GM19351 (cell line): ENCODE data around the gene PEMT.

Experiments used
- ATAC-seq: cut with Tn5 transposase; IDR thresholded peaks from one replicate; pipeline ENCODE4 v1.9.1; 2021; ENCODE audit warnings: mild to moderate bottlenecking, moderate library complexity; ENCODE audit not compliant: unreplicated experiment

The PEMT gene

DNA sequence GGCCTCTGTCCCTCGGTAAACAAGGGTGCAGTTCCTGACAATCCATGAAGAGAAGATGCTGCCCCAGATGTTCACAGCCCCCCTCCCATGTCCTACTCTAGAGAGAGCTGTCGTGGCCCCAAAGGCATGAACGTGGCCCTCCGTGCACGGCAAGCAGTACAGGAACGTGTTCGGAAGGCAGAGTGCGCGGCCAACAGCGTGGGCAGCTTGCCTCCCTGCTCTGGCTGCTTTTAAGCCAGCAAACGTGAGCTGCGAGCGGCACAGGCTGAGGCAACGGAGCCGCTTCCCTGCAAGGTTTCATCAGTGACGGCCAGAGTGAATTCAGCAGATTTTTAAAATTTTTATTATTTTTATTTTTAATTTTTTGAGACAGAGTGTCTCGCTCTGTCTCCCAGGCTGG lies 37.2 kb downstream of the PEMT start:
- no peak for ATAC-seq

- ATAC-seq: no peak
These were observed 38.0 kb downstream of the PEMT start for GRCh38 chr17:17553217-17554195.

GRCh38 chr17:17552351-17553216 lies 38.9 kb downstream of the PEMT start:
- no peak for ATAC-seq

GRCh38 chr17:17551361-17551760 lies 40.1 kb downstream of the PEMT start:
- ATAC-seq: no peak

- no peak for ATAC-seq
These were observed 41.7 kb downstream of the PEMT start for GRCh38 chr17:17549732-17550366.

DNA sequence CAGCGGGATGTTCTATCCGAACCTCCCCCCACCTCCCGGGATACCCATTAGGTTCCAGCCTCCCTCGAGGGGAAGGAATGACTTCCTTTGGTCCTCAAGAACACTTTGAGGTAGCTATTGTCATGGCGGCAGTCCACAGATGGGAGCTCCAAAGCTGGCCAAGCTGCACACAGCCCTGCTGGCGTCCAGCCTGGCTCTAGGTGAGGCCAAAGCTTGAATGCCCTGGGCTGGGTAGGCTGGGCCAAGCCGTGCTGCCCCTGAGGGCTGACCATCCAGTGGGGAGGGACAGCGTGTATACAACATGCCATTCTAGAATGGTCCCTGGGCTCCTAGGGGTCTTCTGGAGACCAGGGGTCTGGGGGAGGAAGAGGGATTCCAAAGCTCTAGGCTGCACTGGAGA lies 43.5 kb downstream of the PEMT start:
- ATAC-seq: no peak

GRCh38 chr17:17547210-17547764 lies 44.2 kb downstream of the PEMT start:
- no peak for ATAC-seq

- no peak for ATAC-seq
These were observed 44.9 kb downstream of the PEMT start for GRCh38 chr17:17546399-17547185.

DNA sequence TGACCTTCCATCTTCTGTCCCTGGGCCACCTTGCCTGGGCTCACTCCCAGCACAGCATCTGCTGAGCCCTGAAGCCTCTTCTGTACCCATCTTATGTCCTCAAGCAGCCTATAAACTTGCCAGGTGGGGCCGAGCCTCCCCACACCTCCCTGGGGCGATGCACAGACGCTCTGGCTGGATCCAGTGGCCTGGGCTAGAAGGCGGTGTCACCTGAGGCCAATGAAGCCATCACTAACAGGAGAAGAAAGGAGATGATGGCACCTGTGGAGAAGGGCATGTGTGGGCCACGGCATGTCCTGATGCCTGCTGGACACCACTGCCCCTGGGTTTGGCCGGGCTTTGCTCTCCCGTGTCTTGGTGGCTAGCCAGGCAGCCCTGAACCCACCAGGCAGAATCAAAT lies 45.5 kb downstream of the PEMT start:
- ATAC-seq: no peak

- no peak for ATAC-seq
These were observed 46.3 kb downstream of the PEMT start for GRCh38 chr17:17545031-17545820.

- ATAC-seq: no peak
These were observed 48.4 kb downstream of the PEMT start for GRCh38 chr17:17542906-17543635.

DNA sequence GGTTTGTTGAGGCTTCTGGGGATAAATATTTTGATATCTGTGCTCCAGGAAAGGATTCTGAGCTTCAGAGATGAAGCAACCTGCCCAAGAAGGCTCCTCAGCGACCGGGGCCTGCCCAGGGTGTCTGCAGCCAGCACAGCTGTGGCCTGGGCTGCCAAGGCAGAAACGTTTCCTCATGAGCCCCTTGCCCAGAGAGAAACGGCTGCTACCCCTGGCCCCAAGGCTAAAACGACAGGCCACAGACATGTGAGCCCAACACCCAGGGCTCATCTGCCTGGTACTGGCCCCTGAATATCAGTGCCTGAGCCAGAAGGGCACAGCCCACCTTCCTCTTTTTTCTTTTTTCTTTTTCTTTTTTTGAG lies 49.9 kb downstream of the PEMT start:
- no peak for ATAC-seq

DNA sequence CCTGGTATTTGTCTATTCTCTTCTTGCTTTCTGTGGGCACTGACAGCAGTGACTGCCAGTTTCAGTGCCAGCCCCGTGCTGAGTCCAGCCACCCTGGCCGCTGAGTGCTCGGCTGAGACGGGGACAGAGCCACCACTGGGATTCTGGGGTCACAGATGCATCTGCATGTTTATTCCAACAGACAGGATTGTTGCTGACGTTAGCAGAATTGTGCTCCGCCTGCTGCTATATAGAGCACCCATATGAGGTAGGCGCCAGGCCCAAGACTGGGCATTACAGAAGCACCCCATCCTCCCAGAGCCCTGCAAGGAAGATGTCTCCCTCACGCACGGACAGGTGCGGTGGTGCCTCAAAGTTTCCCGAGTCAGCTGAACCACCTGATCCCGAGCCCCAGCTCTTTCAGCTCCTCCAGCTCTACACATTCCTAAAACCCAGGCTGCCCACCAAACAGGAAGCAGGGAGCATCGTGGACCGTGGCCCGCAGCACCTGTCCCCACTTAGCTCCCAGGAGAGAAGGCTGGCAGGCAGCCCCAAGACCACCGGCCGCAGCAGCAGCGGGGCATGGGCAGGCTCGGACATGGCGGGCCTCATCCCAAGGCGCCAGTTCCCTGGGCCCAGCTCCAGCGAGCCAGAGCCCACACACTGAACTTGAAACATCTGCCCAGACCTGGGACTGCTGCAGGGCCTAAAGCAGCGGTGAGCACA lies 50.4 kb downstream of the PEMT start:
- ATAC-seq: no peak

DNA sequence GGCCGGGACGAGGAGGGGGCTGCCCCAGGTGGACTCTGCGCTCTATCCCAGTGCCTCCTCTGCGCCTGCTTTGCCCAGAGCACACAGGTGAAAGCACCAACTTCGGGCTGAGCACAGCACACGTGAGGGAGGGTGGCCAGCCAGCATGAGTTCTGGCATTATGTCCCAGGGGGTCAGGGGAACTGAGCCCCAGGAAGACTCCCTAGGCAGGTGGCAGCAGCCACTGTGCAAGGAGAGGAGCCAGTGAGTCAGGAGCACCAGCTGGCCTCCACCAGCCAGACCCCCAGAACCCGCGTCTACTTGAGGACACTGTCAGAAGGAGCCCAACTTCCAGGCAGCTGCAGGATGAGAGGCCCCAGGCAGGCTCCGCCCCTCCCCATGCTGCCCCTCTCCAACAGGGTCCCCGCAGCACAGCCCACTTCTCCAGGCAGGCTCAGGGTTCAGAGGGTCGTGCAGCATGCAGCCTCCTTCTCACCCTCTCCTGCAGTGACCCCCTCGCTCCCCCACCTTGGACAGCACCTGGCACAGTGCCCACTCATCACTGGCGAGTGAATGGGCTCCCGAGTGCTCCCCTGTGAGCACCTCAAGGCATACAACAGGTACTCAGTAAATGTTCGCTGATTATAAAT lies 51.1 kb downstream of the PEMT start:
- no peak for ATAC-seq

GRCh38 chr17:17539591-17539990 lies 51.9 kb downstream of the PEMT start:
- no peak for ATAC-seq

DNA sequence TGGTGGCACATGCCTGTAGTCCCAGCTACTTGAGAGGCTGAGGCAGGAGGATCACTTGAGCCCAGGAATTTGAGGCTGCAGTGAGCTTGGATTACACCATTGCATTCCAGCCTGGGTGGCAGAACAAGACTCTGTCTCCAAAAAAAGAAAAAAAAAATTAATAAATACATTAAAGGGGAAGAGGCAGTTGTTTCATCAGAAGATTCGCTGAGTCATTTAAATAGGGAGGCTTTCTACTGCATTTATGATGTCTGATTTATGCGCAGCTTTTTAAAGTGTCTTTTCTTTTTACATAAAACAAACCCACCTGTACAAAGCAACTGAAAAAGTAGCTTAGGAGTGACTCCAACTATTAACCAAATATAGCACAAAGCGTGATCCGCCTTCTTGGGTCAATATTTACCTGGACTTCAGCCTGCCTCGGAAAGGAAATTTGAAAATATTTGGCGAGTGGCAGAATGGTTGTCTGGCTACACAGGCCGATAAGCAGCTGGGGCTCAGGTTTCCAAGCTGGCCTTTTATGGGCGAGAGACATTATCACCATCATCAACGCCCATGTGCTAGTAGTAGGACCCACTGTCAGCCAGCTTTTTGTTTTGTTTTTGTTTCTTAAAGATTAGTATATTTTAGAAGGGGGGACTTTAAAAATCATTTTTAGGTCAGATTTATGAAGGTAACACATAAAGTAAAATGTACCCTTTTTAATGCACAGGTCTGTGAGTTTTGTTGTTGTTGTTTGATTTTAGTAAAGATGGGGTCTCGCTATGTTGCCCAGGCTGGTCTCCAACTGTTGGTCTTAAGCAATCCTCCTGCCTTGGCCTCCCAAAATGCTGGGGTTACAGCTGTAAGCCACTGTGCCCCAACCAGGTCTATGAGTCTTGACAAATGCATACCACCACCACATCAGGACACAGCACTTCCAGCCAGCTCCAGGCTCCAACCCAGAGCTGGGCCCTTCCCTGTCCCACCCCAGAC lies 52.8 kb downstream of the PEMT start:
- no peak for ATAC-seq
